ENCODE measurements around the gene ADAMTS8. TPM values are rescaled to one million over a fixed set of nuclear protein-coding genes. Genes with fewer than 3 reads are reported as not detected.
A peak's percentile ranks its signal among the peaks of the same experiment; 100 is the strongest.

ADAMTS8 gene
- total RNA-seq, 1 donor from 2014 or later: 5.7 TPM

- no peaks in the 10 kb centered on the region for H3K36me3 ChIP-seq (ENCODE audit: control insufficient read depth in 3 of 3, insufficient read depth in 3 of 3, low read length in 3 of 3)
- H3K4me1 ChIP-seq (ENCODE audit: control insufficient read depth in 3 of 3, insufficient read depth in 3 of 3, low read length in 3 of 3): peaks cover 11 to 23% (median 15%) of the 10 kb centered on the region in 3 donors
- H3K4me3 ChIP-seq (ENCODE audit: low read length in 3 of 3): peak overlapping the region in 1 of 3 donors; percentile 45
- peaks cover 36 to 46% (median 39%) of the 10 kb centered on the region in 3 donors for H3K27me3 ChIP-seq (ENCODE audit: control insufficient read depth in 3 of 3, insufficient read depth in 3 of 3, low read length in 3 of 3)
- no peak overlapping the region for H3K9ac ChIP-seq (ENCODE audit: low read depth in 1 of 3, low read length in 3 of 3)
- no peak overlapping the region for H3K27ac ChIP-seq (ENCODE audit: low read depth, low read length)
- no peaks in the 10 kb centered on the region for H3K9me3 ChIP-seq (ENCODE audit: control insufficient read depth in 3 of 3, low read length in 3 of 3)
Measured at GRCh38 chr11:130429120-130429681, 792 bp upstream of the ADAMTS8 start.

- peaks cover 11 to 23% (median 15%) of the 10 kb centered on the region in 3 donors for H3K4me1 ChIP-seq (ENCODE audit: control insufficient read depth in 3 of 3, insufficient read depth in 3 of 3, low read length in 3 of 3)
- H3K36me3 ChIP-seq (ENCODE audit: control insufficient read depth in 3 of 3, insufficient read depth in 3 of 3, low read length in 3 of 3): no peaks in the 10 kb centered on the region
- H3K9me3 ChIP-seq (ENCODE audit: control insufficient read depth in 3 of 3, low read length in 3 of 3): no peaks in the 10 kb centered on the region
- peak overlapping the region in 2 of 3 donors; percentile 36 to 58 for H3K4me3 ChIP-seq (ENCODE audit: low read length in 3 of 3)
- peaks cover 36 to 50% (median 39%) of the 10 kb centered on the region in 3 donors for H3K27me3 ChIP-seq (ENCODE audit: control insufficient read depth in 3 of 3, insufficient read depth in 3 of 3, low read length in 3 of 3)
- H3K27ac ChIP-seq (ENCODE audit: low read depth, low read length): no peak overlapping the region
- H3K9ac ChIP-seq (ENCODE audit: low read depth in 1 of 3, low read length in 3 of 3): peak overlapping the region in 1 of 3 donors; percentile 45
Measured at GRCh38 chr11:130427581-130428315, 661 bp downstream of the ADAMTS8 start.

- H3K9ac ChIP-seq (ENCODE audit: low read depth in 1 of 3, low read length in 3 of 3): no peak overlapping the region
- no peaks in the 10 kb centered on the region for H3K36me3 ChIP-seq (ENCODE audit: control insufficient read depth in 3 of 3, insufficient read depth in 3 of 3, low read length in 3 of 3)
- H3K27ac ChIP-seq (ENCODE audit: low read depth, low read length): no peak overlapping the region
- no peaks in the 10 kb centered on the region for H3K9me3 ChIP-seq (ENCODE audit: control insufficient read depth in 3 of 3, low read length in 3 of 3)
- peaks cover 36 to 51% (median 39%) of the 10 kb centered on the region in 3 donors for H3K27me3 ChIP-seq (ENCODE audit: control insufficient read depth in 3 of 3, insufficient read depth in 3 of 3, low read length in 3 of 3)
- H3K4me3 ChIP-seq (ENCODE audit: low read length in 3 of 3): peak overlapping the region in 1 of 3 donors; percentile 22
- H3K4me1 ChIP-seq (ENCODE audit: control insufficient read depth in 3 of 3, insufficient read depth in 3 of 3, low read length in 3 of 3): peaks cover 11 to 23% (median 15%) of the 10 kb centered on the region in 3 donors
Measured at GRCh38 chr11:130426837-130427341, 1.5 kb downstream of the ADAMTS8 start.

GRCh38 chr11:130426223-130426836 lies 2.1 kb downstream of the ADAMTS8 start:
- Histone ChIP-seq H3K27ac (ENCODE audit: low read depth, low read length) (no peak overlapping the region), H3K4me1 (ENCODE audit: control insufficient read depth in 3 of 3, insufficient read depth in 3 of 3, low read length in 3 of 3) (peaks cover 8 to 23% (median 13%) of the 10 kb centered on the region in 3 donors), H3K27me3 (ENCODE audit: control insufficient read depth in 3 of 3, insufficient read depth in 3 of 3, low read length in 3 of 3) (peaks cover 36 to 56% (median 39%) of the 10 kb centered on the region in 3 donors), H3K9ac (ENCODE audit: low read depth in 1 of 3, low read length in 3 of 3) (no peak overlapping the region), H3K9me3 (ENCODE audit: control insufficient read depth in 3 of 3, low read length in 3 of 3) (no peaks in the 10 kb centered on the region), H3K36me3 (ENCODE audit: control insufficient read depth in 3 of 3, insufficient read depth in 3 of 3, low read length in 3 of 3) (no peaks in the 10 kb centered on the region), H3K4me3 (ENCODE audit: low read length in 3 of 3) (no peak overlapping the region)

- Histone ChIP-seq H3K4me1 (ENCODE audit: control insufficient read depth in 3 of 3, insufficient read depth in 3 of 3, low read length in 3 of 3) (peaks cover 8 to 23% (median 13%) of the 10 kb centered on the region in 3 donors), H3K9ac (ENCODE audit: low read depth in 1 of 3, low read length in 3 of 3) (no peak overlapping the region), H3K9me3 (ENCODE audit: control insufficient read depth in 3 of 3, low read length in 3 of 3) (no peaks in the 10 kb centered on the region), H3K36me3 (ENCODE audit: control insufficient read depth in 3 of 3, insufficient read depth in 3 of 3, low read length in 3 of 3) (no peaks in the 10 kb centered on the region), H3K4me3 (ENCODE audit: low read length in 3 of 3) (no peak overlapping the region), H3K27me3 (ENCODE audit: control insufficient read depth in 3 of 3, insufficient read depth in 3 of 3, low read length in 3 of 3) (peaks cover 36 to 50% (median 36%) of the 10 kb centered on the region in 3 donors), H3K27ac (ENCODE audit: low read depth, low read length) (no peak overlapping the region)
Measured at GRCh38 chr11:130425156-130425555, 3.3 kb downstream of the ADAMTS8 start.

- H3K27me3 ChIP-seq (ENCODE audit: control insufficient read depth in 3 of 3, insufficient read depth in 3 of 3, low read length in 3 of 3): peaks cover 31 to 50% (median 34%) of the 10 kb centered on the region in 3 donors
Measured at GRCh38 chr11:130424613-130425140, 3.7 kb downstream of the ADAMTS8 start.

GRCh38 chr11:130423541-130424142 lies 4.8 kb downstream of the ADAMTS8 start:
- no peak overlapping the region for H3K9ac ChIP-seq (ENCODE audit: low read depth in 1 of 3, low read length in 3 of 3)
- H3K4me1 ChIP-seq (ENCODE audit: control insufficient read depth in 3 of 3, insufficient read depth in 3 of 3, low read length in 3 of 3): peaks cover 7 to 22% (median 17%) of the 10 kb centered on the region in 3 donors
- peaks cover 24 to 40% (median 30%) of the 10 kb centered on the region in 3 donors for H3K27me3 ChIP-seq (ENCODE audit: control insufficient read depth in 3 of 3, insufficient read depth in 3 of 3, low read length in 3 of 3)
- H3K36me3 ChIP-seq (ENCODE audit: control insufficient read depth in 3 of 3, insufficient read depth in 3 of 3, low read length in 3 of 3): no peaks in the 10 kb centered on the region
- H3K4me3 ChIP-seq (ENCODE audit: low read length in 3 of 3): no peak overlapping the region
- no peaks in the 10 kb centered on the region for H3K9me3 ChIP-seq (ENCODE audit: control insufficient read depth in 3 of 3, low read length in 3 of 3)
- H3K27ac ChIP-seq (ENCODE audit: low read depth, low read length): no peak overlapping the region

More at GRCh38 chr11:130424613-130425140, 3.7 kb downstream of the ADAMTS8 start:
- Histone ChIP-seq H3K9ac (ENCODE audit: low read depth in 1 of 3, low read length in 3 of 3) (no peak overlapping the region), H3K36me3 (ENCODE audit: control insufficient read depth in 3 of 3, insufficient read depth in 3 of 3, low read length in 3 of 3) (no peaks in the 10 kb centered on the region), H3K4me3 (ENCODE audit: low read length in 3 of 3) (no peak overlapping the region), H3K9me3 (ENCODE audit: control insufficient read depth in 3 of 3, low read length in 3 of 3) (no peaks in the 10 kb centered on the region), H3K27ac (ENCODE audit: low read depth, low read length) (no peak overlapping the region), H3K4me1 (ENCODE audit: control insufficient read depth in 3 of 3, insufficient read depth in 3 of 3, low read length in 3 of 3) (peaks cover 8 to 23% (median 13%) of the 10 kb centered on the region in 3 donors)

- no peaks in the 10 kb centered on the region for H3K9me3 ChIP-seq (ENCODE audit: control insufficient read depth in 3 of 3, low read length in 3 of 3)
- peaks cover 19 to 33% (median 23%) of the 10 kb centered on the region in 3 donors for H3K27me3 ChIP-seq (ENCODE audit: control insufficient read depth in 3 of 3, insufficient read depth in 3 of 3, low read length in 3 of 3)
- H3K4me3 ChIP-seq (ENCODE audit: low read length in 3 of 3): no peak overlapping the region
Measured at GRCh38 chr11:130422251-130422995, 6.0 kb downstream of the ADAMTS8 start.

GRCh38 chr11:130421697-130422096 lies 6.7 kb downstream of the ADAMTS8 start:
- Histone ChIP-seq H3K9me3 (ENCODE audit: control insufficient read depth in 3 of 3, low read length in 3 of 3) (no peaks in the 10 kb centered on the region), H3K9ac (ENCODE audit: low read depth in 1 of 3, low read length in 3 of 3) (no peak overlapping the region), H3K27ac (ENCODE audit: low read depth, low read length) (no peak overlapping the region), H3K4me3 (ENCODE audit: low read length in 3 of 3) (no peak overlapping the region), H3K27me3 (ENCODE audit: control insufficient read depth in 3 of 3, insufficient read depth in 3 of 3, low read length in 3 of 3) (peaks cover 12 to 26% (median 17%) of the 10 kb centered on the region in 3 donors), H3K4me1 (ENCODE audit: control insufficient read depth in 3 of 3, insufficient read depth in 3 of 3, low read length in 3 of 3) (peaks cover 4 to 14% (median 13%) of the 10 kb centered on the region in 3 donors), H3K36me3 (ENCODE audit: control insufficient read depth in 3 of 3, insufficient read depth in 3 of 3, low read length in 3 of 3) (no peaks in the 10 kb centered on the region)

More at GRCh38 chr11:130422251-130422995, 6.0 kb downstream of the ADAMTS8 start:
- Histone ChIP-seq H3K27ac (ENCODE audit: low read depth, low read length) (no peak overlapping the region), H3K4me1 (ENCODE audit: control insufficient read depth in 3 of 3, insufficient read depth in 3 of 3, low read length in 3 of 3) (peaks cover 7 to 21% (median 18%) of the 10 kb centered on the region in 3 donors), H3K36me3 (ENCODE audit: control insufficient read depth in 3 of 3, insufficient read depth in 3 of 3, low read length in 3 of 3) (no peaks in the 10 kb centered on the region), H3K9ac (ENCODE audit: low read depth in 1 of 3, low read length in 3 of 3) (no peak overlapping the region)

All from skeletal muscle tissue (tissue), 4 donors.